Natural killer cell (primary cell): Measurements from ENCODE around the gene LINGO1. TPM values are rescaled to one million over a fixed set of nuclear protein-coding genes. Genes with fewer than 3 reads are reported as not detected.

ENCODE experiments used
- ATAC-seq, 3 donors: fragments of 150-1000 bp in 2 of 3; fragments of 200-7000 bp in 1 of 3; cut with Tn5 transposase; 1 replicate in 1 of 3; 2 replicates in 2 of 3; pipeline ENCODE4 v1.10.0; 2021; ENCODE audit warnings: mild to moderate bottlenecking in 2 of 3, moderate library complexity in 2 of 3
- DNase-seq, 2 donors: peaks; one replicate each; pipeline versions ENCODE4 v3.0.0 to v3.0.0-alpha.2; 2013 to 2021; ENCODE audit warnings: mixed read lengths in 1 of 2
- H3K27ac ChIP-seq: one replicate; pipeline ENCODE4 v1.5.1; 2013; ENCODE audit warnings: mild to moderate bottlenecking, low read length
- H3K27me3 ChIP-seq: one replicate; pipeline ENCODE4 v1.6.1; 2013; ENCODE audit warnings: low read length; ENCODE audit not compliant: control insufficient read depth, insufficient read depth
- H3K36me3 ChIP-seq: one replicate; pipeline ENCODE4 v1.6.1; 2013; ENCODE audit warnings: low read length; ENCODE audit not compliant: control insufficient read depth, insufficient read depth
- H3K4me1 ChIP-seq: one replicate; pipeline ENCODE4 v1.6.1; 2013; ENCODE audit warnings: low read length; ENCODE audit not compliant: control insufficient read depth, insufficient read depth
- H3K4me3 ChIP-seq: one replicate; pipeline ENCODE4 v1.5.1; 2013; ENCODE audit warnings: low read length
- H3K9me3 ChIP-seq: one replicate; pipeline ENCODE4 v1.6.1; 2013; ENCODE audit warnings: low read length; ENCODE audit not compliant: control insufficient read depth, insufficient read depth
- H3K27ac Mint-ChIP-seq, 2 donors: one replicate each; pipeline ENCODE4 v1.8.0; 2022; ENCODE audit warnings: mild to moderate bottlenecking in 2 of 2, mixed read lengths in 2 of 2, moderate library complexity in 1 of 2
- H3K27me3 Mint-ChIP-seq, 2 donors: one replicate each; pipeline ENCODE4 v1.8.0; 2022; ENCODE audit warnings: low read depth in 2 of 2, mixed read lengths in 2 of 2
- H3K36me3 Mint-ChIP-seq: one replicate; pipeline ENCODE4 v1.8.0; 2022; ENCODE audit warnings: mixed read lengths
- H3K4me1 Mint-ChIP-seq, 2 donors: one replicate each; pipeline ENCODE4 v1.8.0; 2022; ENCODE audit warnings: mixed read lengths in 2 of 2
- H3K4me3 Mint-ChIP-seq: one replicate; pipeline ENCODE4 v1.8.0; 2022; ENCODE audit warnings: mild to moderate bottlenecking, moderate library complexity, mixed read lengths
- H3K9me3 Mint-ChIP-seq, 2 donors: one replicate each; pipeline ENCODE4 v1.8.0; 2022; ENCODE audit warnings: mixed read lengths in 2 of 2
- CTCF ChIP-seq: fragments of 200-600 bp; IDR thresholded peaks from one replicate; pipeline ENCODE4 v1.8.0; 2022; ENCODE audit warnings: antibody characterized with exemption
- WGBS: methylation state at CpG from one replicate; pipeline ENCODE4 v1.1.7; 2013; ENCODE audit warnings: missing lambda C conversion rate; ENCODE audit not compliant: insufficient coverage; 5-methylcytosine and 5-hydroxymethylcytosine counted together
- intact Hi-C: fragments of 100-400 bp; cut with micrococcal nuclease; formaldehyde crosslinking; loops from one replicate; pipeline ENCODE4 v1.14.2; 2022
- total RNA-seq, 4 donors: library from RNA; stranded (reverse); fragments of 120-200 nt in 1 of 4; gene quantifications; one replicate each; pipeline versions ENCODE4 v1.2.3 to v1.2.4, GENCODE V29; 2013 to 2022

Gene LINGO1
- total RNA-seq, 3 donors from 2014 or later (not counting 1 experiment from before 2014, with no cell fraction given), result not detected

GRCh38 chr15:77671362-77672056 is 38.8 kb upstream of the LINGO1 start:
- no peaks in the 10 kb centered on the region for H3K9me3 ChIP-seq
- Mint-ChIP-seq H3K4me3 (no peak overlapping the region), H3K9me3 (no peaks in the 10 kb centered on the region), H3K36me3 (no peaks in the 10 kb centered on the region), H3K27ac (no peak overlapping the region), H3K27me3 (peaks cover 9 to 21% of the 10 kb centered on the region in 2 donors), H3K4me1 (no peaks in the 10 kb centered on the region)
- no peak for TF ChIP-seq CTCF
- intact Hi-C loops, result no loop called here
- H3K36me3 ChIP-seq, result no peaks in the 10 kb centered on the region
- no peak overlapping the region for H3K27ac ChIP-seq
- ATAC-seq (no peak), DNase-seq (no peak)
- no peaks in the 10 kb centered on the region for H3K27me3 ChIP-seq
- H3K4me3 ChIP-seq, result no peak overlapping the region
- no peaks in the 10 kb centered on the region for H3K4me1 ChIP-seq
- 79% methylated on average over 13 of the region's 13 CpGs for WGBS

GRCh38 chr15:77670558-77671361 is 38.0 kb upstream of the LINGO1 start:
- Histone ChIP-seq H3K4me3 (no peak overlapping the region), H3K27ac (no peak overlapping the region), H3K4me1 (no peaks in the 10 kb centered on the region), H3K36me3 (no peaks in the 10 kb centered on the region), H3K9me3 (no peaks in the 10 kb centered on the region), H3K27me3 (no peaks in the 10 kb centered on the region)
- Mint-ChIP-seq H3K36me3 (no peaks in the 10 kb centered on the region), H3K27me3 (peaks cover 15 to 21% of the 10 kb centered on the region in 2 donors), H3K4me3 (no peak overlapping the region), H3K4me1 (no peaks in the 10 kb centered on the region), H3K27ac (no peak overlapping the region), H3K9me3 (no peaks in the 10 kb centered on the region)
- intact Hi-C loops, result no loop called here
- no peak for ATAC-seq
- TF ChIP-seq CTCF, result no peak
- 89% methylated on average over 5 of the region's 5 CpGs for WGBS
- DNase-seq, result no peak

GRCh38 chr15:77669896-77670295 is 37.2 kb upstream of the LINGO1 start:
- H3K4me3 Mint-ChIP-seq, result no peak overlapping the region
- no peaks in the 10 kb centered on the region for H3K27me3 ChIP-seq
- no peak overlapping the region for H3K27ac ChIP-seq
- no peaks in the 10 kb centered on the region for H3K36me3 ChIP-seq
- intact Hi-C loops, result no loop called here
- no peaks in the 10 kb centered on the region for H3K4me1 Mint-ChIP-seq
- peaks cover 18 to 21% of the 10 kb centered on the region in 2 donors for H3K27me3 Mint-ChIP-seq
- no peak for DNase-seq
- H3K4me3 ChIP-seq, result no peak overlapping the region
- no peak overlapping the region for H3K27ac Mint-ChIP-seq
- no peak for TF ChIP-seq CTCF
- no peaks in the 10 kb centered on the region for H3K9me3 Mint-ChIP-seq
- 69% methylated on average over 4 of the region's 4 CpGs for WGBS
- ATAC-seq, result no peak
- H3K9me3 ChIP-seq, result no peaks in the 10 kb centered on the region
- H3K36me3 Mint-ChIP-seq, result no peaks in the 10 kb centered on the region
- H3K4me1 ChIP-seq, result no peaks in the 10 kb centered on the region
